ENCODE results near the gene TMEM63B.
A peak's percentile ranks its signal among the peaks of the same experiment; 100 is the strongest.
"Not testable (repeated sequence)": the region's sequence is repeated elsewhere in the genome, so short reads cannot be mapped to it uniquely, and the experiment has no call there.

Gene TMEM63B

GRCh38 chr6:44094403-44095242 is 32.7 kb upstream of the TMEM63B start:
- no peak for DNase-seq

DNA sequence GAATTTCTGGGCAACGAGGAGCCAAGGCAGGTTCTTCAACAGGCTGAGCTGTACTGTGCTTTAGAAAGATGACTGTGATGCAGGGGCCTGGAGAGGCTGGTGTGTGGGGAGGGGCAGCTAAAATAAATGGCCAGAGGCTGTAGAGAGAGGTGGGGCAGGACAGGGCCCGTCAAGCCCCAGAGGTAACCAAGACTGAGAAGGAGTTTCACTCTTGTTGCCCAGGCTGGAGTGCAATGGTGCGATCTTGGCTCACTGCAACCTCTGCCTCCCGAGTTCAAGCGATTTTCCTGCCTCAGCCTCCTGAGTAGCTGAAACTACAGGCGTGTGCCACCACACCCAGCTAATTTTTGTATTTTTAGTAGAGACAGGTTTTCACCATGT is 32.1 kb upstream of the TMEM63B start:
- not testable (repeated sequence) for DNase-seq

GRCh38 chr6:44096612-44097011 is 30.7 kb upstream of the TMEM63B start:
- peak; percentile 87 for DNase-seq

DNA sequence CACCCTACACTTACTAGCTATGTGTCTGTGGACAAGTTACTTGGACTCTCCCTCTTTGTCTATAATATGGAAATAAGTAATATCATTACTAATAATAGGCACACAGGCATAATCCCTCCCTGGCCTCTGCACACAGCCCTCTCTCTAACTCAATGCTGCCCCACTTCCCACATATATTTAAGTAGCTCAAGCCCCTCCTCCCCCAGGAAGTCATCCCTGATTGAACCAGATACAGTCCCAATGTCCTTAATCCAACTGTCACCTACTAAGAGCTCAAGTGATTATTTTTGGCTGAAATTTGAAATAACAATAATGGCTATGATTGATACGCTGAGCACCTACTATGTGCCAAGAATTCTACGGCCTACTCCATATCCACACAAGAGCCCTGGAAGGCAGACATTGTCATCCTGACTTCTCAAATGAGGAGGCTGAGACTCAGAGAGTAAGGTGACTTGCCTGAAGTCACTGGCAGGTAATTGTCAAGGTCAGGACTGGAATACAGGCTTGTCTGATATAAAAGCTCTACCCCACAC is 29.5 kb upstream of the TMEM63B start:
- no peak for DNase-seq

GRCh38 chr6:44099192-44099591 is 28.2 kb upstream of the TMEM63B start:
- DNase-seq: no peak

DNA sequence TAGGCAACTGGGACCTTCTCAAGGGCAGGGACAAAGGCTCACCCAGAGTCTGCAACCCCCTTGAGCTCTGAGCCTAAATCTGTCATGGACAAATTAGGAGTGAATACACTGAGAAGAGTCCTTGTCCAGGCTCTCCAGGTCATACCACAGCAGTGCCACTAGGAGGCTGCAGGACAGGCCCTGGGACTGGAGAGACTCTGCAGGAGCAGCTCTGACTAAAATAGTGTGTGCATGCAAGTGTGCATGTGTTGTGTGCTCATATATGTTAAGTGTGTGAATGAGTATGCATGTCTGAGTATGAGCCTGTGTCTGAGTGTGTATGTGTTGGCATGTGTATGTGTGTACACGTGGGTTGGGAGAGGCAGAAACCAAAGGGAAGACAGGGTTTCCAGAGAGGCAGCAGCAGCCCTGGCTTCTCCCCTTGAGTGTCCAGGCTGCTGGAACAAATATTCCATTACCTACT is 27.2 kb upstream of the TMEM63B start:
- DNase-seq: peak; percentile 47

DNA sequence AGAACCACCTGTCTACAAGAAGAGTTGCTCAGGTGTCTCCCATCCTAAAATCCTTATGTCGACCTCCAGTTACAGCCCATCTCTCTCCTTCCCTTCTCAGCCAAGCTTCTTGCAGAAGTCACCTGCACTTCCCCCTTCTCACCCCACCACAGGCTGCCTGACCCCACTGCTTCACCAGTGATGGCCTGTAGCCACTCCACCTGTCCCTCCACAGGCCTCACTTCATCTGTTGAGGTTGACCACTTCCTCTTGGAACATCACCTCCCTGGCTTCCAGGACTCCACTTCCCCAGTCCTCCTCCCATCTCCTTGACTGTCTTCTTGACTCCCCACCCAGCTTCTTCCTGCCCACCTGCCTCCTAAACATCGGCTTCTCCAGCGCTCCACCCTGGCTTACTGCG is 25.5 kb upstream of the TMEM63B start:
- DNase-seq: no peak

DNA sequence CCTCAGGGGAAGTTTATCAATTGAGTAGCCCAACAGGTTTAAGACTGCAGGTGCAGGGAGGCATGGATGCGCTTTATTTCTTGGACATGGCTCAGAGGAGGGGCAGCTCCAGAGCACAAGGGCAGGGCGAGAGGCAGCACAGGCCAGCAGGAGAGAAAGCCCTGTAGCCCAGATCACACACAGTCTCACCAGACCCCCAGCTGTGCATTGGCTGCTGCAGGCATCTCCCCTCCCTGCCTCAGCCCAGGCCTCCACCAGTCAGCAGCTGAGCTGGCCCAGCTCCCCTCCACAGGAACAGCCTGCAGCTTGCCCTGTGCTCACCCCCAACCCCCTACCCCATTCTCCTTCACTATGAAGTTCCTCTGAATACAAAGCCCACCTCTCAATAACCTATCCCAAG is 24.8 kb upstream of the TMEM63B start:
- no peak for DNase-seq

DNA sequence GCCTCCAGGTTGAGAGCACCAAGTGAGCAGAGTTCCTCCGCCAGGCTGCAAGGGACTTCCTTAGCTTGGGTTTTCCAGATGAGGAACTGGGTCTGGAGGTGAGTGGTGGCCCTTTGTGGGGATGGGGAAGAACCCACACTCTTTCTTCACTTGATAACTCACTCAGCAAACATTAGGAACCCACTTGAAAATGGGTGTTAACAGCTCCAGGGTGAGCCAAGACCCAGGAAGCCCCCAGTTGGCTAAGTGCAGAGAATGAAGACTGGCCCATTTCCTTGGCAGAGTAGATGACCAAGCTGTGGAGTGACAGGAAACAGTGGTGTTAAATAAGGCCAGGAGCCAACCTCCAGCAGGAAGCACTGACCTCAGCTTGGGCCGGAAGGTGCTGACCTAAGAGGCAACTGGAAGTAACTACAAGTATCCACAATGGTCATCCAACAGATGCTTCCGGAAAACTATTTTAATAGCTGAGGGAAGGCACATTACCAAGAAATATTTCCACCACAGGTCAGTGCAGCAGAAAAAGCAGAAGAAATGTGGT is 22.8 kb upstream of the TMEM63B start:
- peak; percentile 50 for DNase-seq

DNA sequence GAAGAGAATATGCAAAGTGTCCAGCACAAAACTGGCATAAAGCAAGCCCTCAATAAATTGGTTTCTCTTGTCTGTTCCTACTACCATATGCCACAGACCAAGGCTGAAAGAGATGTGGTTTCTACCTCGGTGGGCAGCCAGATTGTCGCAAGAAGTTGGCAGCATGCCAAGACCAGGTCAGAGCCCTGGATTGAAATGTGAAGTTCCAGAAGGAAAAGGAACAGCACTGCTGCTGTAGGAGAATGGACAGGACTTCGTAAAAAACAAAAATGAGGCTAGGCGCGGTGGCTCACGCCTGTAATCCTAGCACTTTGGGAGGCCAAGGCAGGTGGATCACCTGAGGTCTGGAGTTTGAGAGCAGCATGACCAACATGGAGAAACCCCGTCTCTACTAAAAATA is 22.2 kb upstream of the TMEM63B start:
- no peak for DNase-seq

DNA sequence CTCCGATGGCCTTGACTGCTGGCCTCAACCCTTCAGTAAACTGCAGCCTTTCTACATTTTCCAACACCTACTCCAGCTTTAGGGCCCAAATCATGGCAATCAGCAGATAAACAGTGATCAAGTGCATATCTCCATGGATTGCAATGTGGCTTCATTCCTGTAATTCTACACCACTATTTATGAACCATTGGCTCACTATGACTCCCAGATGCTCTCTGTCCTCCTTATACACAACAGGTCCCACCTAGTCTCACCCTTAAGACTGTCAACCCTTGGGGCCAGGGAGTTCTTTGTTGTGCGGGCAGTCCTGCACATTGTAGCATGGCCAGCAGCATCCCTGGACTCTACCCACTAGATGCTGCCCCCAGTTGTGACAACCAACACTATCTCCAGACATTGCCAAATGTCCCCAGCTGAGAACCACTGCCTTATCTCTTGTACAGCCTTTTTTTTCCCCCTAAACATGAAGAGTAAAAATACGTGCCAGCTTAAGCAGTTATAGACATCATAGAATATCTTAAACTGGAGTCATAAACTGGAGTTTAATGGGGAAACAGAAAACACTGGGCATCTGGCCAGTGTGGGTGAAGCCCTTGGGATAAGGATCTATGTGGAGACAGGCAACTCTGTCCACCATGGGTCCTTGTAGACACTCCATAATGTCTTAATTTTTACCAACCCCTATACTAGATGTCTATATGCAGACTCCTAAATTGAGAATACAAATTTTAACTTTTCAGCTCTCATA is 21.2 kb upstream of the TMEM63B start:
- no peak for DNase-seq

DNA sequence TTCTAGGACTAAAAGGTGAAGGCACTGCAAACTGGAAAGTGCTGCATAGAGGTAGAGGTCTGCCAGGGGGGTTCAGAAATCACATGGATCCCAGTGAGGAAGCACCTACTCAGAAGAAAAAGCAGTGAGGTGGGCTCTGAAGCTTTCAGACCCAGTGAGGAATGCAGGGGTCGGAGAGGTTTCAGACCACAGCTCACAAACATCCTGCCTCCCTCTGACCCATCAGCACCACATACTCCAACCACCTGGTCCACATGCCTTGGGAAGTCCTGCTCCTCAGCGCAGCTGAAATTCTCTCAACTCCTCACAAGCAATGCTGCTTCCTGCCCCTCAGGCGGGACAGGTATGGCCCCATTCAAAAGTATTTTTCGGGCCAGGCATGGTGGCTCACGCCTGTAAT is 20.3 kb upstream of the TMEM63B start:
- DNase-seq: no peak

DNA sequence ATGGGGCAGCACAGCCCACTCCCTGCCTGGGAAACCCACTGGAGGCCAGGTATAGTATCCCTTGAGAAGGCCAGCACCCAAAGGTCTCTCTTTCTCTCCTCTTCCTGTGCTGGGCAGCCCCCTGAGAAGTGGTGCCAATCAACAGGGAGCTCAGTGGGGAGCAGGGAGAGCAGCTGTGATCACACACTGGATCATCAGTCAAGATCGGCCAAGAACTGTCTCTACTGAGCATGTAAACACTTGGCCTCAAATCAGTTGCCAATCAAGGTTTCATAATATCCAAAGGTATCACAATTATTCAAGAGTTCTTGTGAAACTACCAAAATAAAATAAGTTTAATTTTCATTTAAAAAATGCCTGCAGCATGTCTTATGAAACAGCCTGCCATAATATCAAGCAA is 18.9 kb upstream of the TMEM63B start:
- no peak for DNase-seq

DNA sequence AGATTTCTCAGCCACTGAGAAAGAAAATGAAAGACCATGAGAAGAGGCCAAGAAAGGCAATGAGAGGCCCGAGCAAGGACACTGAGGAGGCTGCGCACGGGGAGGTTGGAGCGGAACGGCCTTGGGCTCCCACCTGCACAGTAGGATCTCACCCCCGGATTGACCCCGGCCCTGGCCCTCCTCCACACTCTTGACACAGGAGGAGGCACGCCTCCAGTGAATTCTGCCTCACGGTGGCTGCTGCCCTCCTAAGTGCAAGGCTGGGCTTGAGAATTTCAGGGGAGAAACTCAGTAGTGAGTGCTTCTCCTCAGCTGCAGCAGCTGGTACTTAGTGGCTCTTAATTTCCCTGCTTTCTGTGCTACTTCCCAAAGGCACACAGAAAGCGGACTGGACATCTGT is 18.1 kb upstream of the TMEM63B start:
- no peak for DNase-seq

DNA sequence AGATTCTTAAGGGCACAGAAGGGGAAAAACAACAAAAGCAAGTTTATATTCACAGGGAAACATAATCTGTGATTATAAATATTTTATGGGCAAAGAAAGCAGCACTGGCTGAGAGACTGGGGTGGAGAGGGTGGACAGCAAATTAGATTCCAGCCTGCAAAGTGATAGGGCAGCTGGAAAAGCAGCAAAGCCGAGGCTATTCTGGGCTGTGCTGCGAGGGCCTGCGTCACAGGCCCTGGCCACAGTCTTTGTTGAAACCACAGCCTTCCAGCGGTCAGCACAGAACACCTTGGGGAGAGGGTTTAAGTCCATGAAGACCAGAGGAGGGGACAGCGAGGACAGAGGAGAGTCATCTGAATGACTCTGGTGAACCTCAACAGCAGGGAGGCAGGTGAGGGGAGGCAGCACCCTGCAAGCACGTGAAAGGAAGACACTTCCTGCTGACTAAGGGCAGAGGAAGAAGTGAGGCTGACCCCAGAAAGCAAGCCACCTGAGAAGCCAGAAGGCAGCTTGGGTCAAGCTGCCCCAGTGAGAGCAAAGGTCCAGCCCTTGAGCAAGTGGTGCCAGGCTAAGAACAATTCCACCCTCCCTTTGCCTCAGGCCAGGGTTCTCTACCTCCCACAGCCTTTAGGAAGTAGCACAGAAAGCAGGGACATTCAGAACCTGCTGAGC is 17.2 kb upstream of the TMEM63B start:
- DNase-seq: no peak

GRCh38 chr6:44110966-44111365 is 16.4 kb upstream of the TMEM63B start:
- DNase-seq: no peak

DNA sequence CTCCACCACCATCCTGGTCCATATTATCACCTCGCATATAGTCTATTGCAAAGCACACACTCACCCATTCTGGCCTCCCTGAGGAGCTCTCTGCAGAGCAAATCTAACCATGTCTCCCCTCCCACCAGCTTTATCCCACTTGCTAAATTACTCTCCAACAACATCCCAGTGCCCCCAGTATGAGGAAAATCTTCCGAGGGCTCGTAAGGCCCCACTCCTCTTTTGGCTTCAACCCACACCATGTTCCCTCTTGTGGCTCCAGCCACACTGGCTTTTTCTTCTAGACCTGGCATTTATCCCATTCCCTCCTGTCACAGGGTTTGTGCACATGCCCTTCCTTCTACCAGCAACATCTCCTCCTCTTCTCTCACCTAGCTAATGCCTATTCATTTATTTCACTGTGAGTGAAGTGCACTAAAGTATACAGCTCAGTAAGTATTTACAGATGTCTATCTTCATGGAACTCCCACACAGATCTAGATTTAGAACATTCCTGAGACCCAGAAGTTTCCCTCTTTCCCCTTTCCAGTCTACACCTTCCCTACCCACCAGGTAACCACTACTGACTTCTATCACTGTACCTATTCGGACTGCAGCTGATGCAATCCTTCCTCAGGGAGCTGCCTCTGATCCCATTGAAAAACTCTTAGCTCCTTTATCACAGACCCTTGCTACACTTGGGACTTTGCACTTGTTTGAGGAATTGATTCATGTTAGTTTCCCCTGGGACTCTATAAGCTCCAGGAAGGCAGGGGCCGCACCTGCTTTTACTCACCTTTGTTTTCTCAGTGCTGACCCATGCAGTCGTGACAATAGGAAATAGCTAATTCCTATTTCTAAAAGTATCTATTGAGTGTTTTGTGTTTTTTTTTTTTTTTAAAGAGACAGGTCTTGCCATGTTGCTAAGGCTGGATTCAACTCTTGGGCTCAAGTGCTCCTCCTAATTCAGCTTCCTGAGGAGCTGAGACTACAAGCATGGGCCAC is 15.6 kb upstream of the TMEM63B start:
- DNase-seq: no peak

DNA sequence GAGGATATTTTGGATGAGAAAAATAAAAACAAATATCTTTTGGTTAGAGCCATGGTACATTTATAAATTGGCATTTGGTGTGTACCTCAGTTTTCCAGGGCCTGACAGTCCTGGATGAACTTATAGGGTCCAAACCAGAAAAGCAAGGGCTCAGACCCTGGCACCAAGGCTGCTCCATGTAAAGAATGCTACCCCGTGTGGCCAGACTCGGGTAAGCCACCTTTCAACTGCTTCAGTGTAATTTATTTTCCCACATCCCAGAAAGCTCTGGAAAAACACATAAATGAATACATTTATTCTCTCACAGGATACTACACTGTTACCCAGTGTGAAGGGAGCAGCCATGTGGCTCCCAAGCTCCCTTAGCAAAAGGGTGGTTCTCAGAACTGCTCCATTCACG is 13.9 kb upstream of the TMEM63B start:
- no peak for DNase-seq

GRCh38 chr6:44115866-44116265 is 11.5 kb upstream of the TMEM63B start:
- DNase-seq: no peak

DNA sequence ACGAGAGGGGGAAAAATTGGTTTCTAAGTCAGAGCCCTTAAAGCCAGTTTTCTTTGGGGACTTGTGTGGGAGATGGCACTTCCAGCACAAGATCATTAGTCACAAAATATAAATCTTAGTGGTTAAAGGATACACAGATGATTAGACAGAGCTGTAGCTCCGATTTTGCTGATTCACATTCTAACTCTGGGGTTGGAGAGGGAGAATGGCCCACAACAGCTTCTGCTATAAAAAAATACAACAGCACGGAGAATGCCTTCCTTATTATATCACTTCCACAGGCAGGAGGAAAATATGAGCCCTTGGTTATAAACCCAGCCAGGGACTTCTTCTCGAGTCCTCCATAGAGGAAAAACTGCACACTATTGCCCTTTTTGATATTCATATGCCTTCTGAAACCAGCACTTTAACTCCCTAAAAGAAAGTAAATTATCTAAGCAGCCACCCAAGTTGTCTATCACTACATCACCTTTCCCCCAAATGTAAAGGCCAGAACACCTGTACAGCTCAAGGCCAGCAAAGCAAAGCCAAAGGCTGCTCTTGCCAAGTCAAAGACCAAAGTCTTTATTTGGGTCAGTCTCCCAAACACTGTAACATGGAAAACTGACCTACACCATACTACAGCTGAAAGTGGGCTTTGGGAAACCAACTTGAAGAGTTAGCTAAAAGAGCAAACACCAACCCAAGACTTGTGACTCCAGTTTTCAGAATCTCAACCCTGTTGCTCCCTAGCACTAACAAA is 10.5 kb upstream of the TMEM63B start:
- peak; percentile 33 for DNase-seq

Data from suppressor macrophage treated with lipopolysaccharide for 4 hours (primary cell).